ENCODE data around the gene KRR1. TPM values are rescaled to one million over a fixed set of nuclear protein-coding genes. Genes with fewer than 3 reads are reported as not detected.
"Not testable (repeated sequence)": the region's sequence is repeated elsewhere in the genome, so short reads cannot be mapped to it uniquely, and the experiment has no call there.

Gene KRR1
- total RNA-seq, 1 experiment from 2014 or later: 76.8 TPM

DNA sequence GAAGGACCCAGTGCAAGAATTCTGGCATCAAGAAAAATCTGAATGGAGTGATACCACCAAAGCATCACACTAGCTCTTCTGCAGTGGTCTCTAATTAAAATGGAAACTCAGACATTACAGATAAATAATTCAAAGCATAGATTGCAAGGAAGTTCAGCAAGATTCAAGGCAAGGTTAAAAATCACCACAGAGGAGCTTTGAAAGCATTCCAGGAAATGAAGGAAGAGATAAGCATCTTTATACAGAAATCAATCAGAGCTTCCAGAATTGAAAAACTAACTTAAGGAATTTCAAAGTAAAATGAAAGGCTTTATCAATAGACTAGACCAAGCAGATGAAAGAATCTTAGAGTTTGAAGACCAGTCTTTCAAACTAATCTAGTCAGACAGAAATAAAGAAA, 51.2 kb downstream of the KRR1 start:
- ChIA-PET POLR2A (interaction anchor here (0.7 to 0.9 kb wide), 2 partner anchors 11 to 1008 kb away, joined by 3 read pairs; no protein-coding TSS in a partner anchor), CTCF (interaction anchor here (0.5 to 1.3 kb wide), 3 partner anchors 14 to 767 kb away, joined by 3 to 4 read pairs (median 3); no protein-coding TSS in a partner anchor)
- Mint-ChIP-seq H3K36me3 (ENCODE audit: insufficient read depth, unreplicated experiment) (no peaks in the 10 kb centered on the region), H3K4me3 (ENCODE audit: unreplicated experiment) (no peak overlapping the region), H3K27me3 (ENCODE audit: insufficient read depth, unreplicated experiment) (no peaks in the 10 kb centered on the region), H3K4me1 (ENCODE audit: insufficient read depth, unreplicated experiment) (no peaks in the 10 kb centered on the region), H3K9me3 (ENCODE audit: unreplicated experiment) (peaks cover 8% of the 10 kb centered on the region), H3K27ac (ENCODE audit: low read depth, unreplicated experiment) (no peak overlapping the region)
- BruUV-seq (replicated peaks): no TSS peak
- intact Hi-C loops (cut with micrococcal nuclease): no loop called here
- TF ChIP-seq CTCF (IDR thresholded peaks at IDR 0.05; ENCODE audit: unreplicated experiment): no peak
- no peak for DNase-seq (ENCODE audit: unreplicated experiment)

- intact Hi-C loops (cut with micrococcal nuclease): no loop called here
- Mint-ChIP-seq H3K9me3 (ENCODE audit: unreplicated experiment) (peaks cover 8% of the 10 kb centered on the region), H3K4me1 (ENCODE audit: insufficient read depth, unreplicated experiment) (no peaks in the 10 kb centered on the region), H3K36me3 (ENCODE audit: insufficient read depth, unreplicated experiment) (no peaks in the 10 kb centered on the region), H3K4me3 (ENCODE audit: unreplicated experiment) (no peak overlapping the region), H3K27ac (ENCODE audit: low read depth, unreplicated experiment) (no peak overlapping the region), H3K27me3 (ENCODE audit: insufficient read depth, unreplicated experiment) (no peaks in the 10 kb centered on the region)
- POLR2A ChIA-PET: interaction anchor here (0.6 to 1.0 kb wide), 4 partner anchors 11 to 1119 kb away, joined by 3 read pairs; no protein-coding TSS in a partner anchor
- CTCF ChIA-PET: interaction anchor here (0.5 to 1.3 kb wide), 2 partner anchors 15 to 766 kb away, joined by 3 to 4 read pairs; no protein-coding TSS in a partner anchor
- no TSS peak for BruUV-seq (replicated peaks)
- DNase-seq (ENCODE audit: unreplicated experiment): no peak
- no peak for TF ChIP-seq CTCF (IDR thresholded peaks at IDR 0.05; ENCODE audit: unreplicated experiment)
These were observed 51.7 kb downstream of the KRR1 start for GRCh38 chr12:75459755-75460154.

DNA sequence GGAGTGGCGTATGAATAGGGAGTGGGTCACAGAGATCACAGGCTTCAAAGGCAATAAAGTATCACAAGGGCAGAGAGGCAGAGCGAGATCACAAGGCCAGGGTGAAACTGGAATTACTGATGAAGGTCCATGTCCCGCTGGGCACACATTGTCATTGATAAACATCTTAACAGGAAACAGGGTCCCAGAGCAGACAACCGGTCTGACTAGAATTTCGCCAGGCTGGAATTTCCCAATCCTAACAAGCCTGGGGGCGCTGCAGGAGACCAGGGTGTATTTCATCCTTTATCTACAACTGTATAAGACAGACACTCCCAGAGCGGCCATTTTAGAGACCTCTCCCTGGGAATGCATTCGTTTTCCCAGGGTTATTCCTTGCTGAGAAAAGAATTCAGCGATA, 53.5 kb downstream of the KRR1 start:
- POLR2A ChIA-PET; H3K9me3 Mint-ChIP-seq (ENCODE audit: unreplicated experiment); H3K27ac Mint-ChIP-seq (ENCODE audit: low read depth, unreplicated experiment); H3K27me3 Mint-ChIP-seq (ENCODE audit: insufficient read depth, unreplicated experiment); H3K4me1 Mint-ChIP-seq (ENCODE audit: insufficient read depth, unreplicated experiment); intact Hi-C loops (cut with micrococcal nuclease); BruUV-seq (replicated peaks); H3K36me3 Mint-ChIP-seq (ENCODE audit: insufficient read depth, unreplicated experiment); H3K4me3 Mint-ChIP-seq (ENCODE audit: unreplicated experiment); CTCF ChIA-PET; DNase-seq (ENCODE audit: unreplicated experiment): not testable (repeated sequence)

DNA sequence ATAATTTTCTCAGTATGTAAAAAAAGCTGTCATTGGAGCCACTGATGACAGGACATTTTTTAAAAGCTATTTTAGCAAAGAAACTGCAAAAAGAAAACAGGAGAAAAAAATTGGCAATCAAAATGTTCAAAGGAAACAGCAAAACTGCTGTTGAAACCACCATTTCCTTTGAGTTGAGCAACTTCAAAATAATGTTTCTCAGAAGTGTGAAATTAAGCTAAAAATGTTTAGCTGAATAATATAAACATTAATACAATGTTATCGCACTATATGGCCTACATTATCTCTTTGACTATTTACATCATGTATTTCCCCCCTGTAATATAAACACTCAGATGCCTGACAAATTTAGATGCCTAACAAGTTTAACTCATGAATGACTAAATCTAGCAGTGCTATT, 54.2 kb downstream of the KRR1 start:
- POLR2A ChIA-PET: interaction anchor here (0.7 kb wide), 1 partner anchor 1338 kb away, joined by 3 read pairs; no protein-coding TSS in a partner anchor
- no peaks in the 10 kb centered on the region for H3K4me1 Mint-ChIP-seq (ENCODE audit: insufficient read depth, unreplicated experiment)
- H3K27ac Mint-ChIP-seq (ENCODE audit: low read depth, unreplicated experiment): no peak overlapping the region
- H3K36me3 Mint-ChIP-seq (ENCODE audit: insufficient read depth, unreplicated experiment): no peaks in the 10 kb centered on the region
- H3K4me3 Mint-ChIP-seq (ENCODE audit: unreplicated experiment): no peak overlapping the region
- no peaks in the 10 kb centered on the region for H3K27me3 Mint-ChIP-seq (ENCODE audit: insufficient read depth, unreplicated experiment)
- CTCF ChIA-PET: no interaction called here
- BruUV-seq (replicated peaks): no TSS peak
- H3K9me3 Mint-ChIP-seq (ENCODE audit: unreplicated experiment): peaks cover 8% of the 10 kb centered on the region
- no peak for TF ChIP-seq CTCF (IDR thresholded peaks at IDR 0.05; ENCODE audit: unreplicated experiment)
- intact Hi-C loops (cut with micrococcal nuclease): no loop called here
- no peak for DNase-seq (ENCODE audit: unreplicated experiment)

DNA sequence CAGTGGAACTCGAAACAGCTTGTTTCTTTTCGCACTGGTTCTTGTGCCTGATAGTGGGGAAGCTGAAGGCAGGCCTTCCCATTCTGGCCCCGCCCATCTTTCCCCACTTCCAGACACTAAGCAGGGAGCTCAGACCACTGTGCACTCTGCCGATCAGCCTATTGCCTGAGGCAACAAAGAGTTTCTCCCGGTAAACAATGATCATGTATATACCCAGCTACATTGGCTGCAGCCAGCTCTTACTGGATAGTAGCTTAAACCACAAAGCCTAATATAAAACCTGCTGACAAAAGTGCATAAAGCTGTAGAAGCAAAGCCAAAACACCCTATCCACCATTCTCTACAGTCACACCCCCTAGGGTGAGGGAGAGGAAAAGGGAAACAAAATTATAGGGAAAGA, 55.6 kb downstream of the KRR1 start:
- ChIA-PET CTCF (interaction anchor here (0.5 to 1.2 kb wide), 4 partner anchors 10 to 463 kb away, joined by 3 to 4 read pairs (median 3); no protein-coding TSS in a partner anchor), POLR2A (no interaction called here)
- intact Hi-C loops (cut with micrococcal nuclease): no loop called here
- Mint-ChIP-seq H3K27ac (ENCODE audit: low read depth, unreplicated experiment) (no peak overlapping the region), H3K27me3 (ENCODE audit: insufficient read depth, unreplicated experiment) (no peaks in the 10 kb centered on the region), H3K9me3 (ENCODE audit: unreplicated experiment) (peaks cover 8% of the 10 kb centered on the region), H3K36me3 (ENCODE audit: insufficient read depth, unreplicated experiment) (no peaks in the 10 kb centered on the region), H3K4me3 (ENCODE audit: unreplicated experiment) (no peak overlapping the region), H3K4me1 (ENCODE audit: insufficient read depth, unreplicated experiment) (no peaks in the 10 kb centered on the region)
- DNase-seq (ENCODE audit: unreplicated experiment): no peak
- no TSS peak for BruUV-seq (replicated peaks)
- TF ChIP-seq CTCF (IDR thresholded peaks at IDR 0.05; ENCODE audit: unreplicated experiment): no peak
